AG04449 (cell line): ENCODE measurements around the gene CD72.

ENCODE experiments used
- CTCF ChIA-PET: fragments of 350-600 bp; formaldehyde crosslinking; extraction: SDS; loops from one replicate; lab custom pipeline; 2021; ENCODE audit warnings: antibody characterized with exemption; lab: Yijun Ruan, JAX
- POLR2A ChIA-PET: fragments of 400-600, 350-600 bp; formaldehyde crosslinking; extraction: SDS; loops from one replicate; lab custom pipeline; 2020; ENCODE audit warnings: antibody characterized with exemption, inconsistent platforms; lab: Yijun Ruan, JAX
- DNase-seq: peaks from one replicate; pipeline ENCODE4 v3.0.0-alpha.2; 2010; ENCODE audit warnings: low read depth, low spot score
- H3K4me3 ChIP-seq: 2 replicates; pipeline ENCODE4 v1.5.1; 2011; ENCODE audit warnings: low read depth, mild to moderate bottlenecking, control low read depth, low read length
- CTCF ChIP-seq: IDR thresholded peaks from one replicate; pipeline ENCODE4 v1.5.1; 2011; ENCODE audit warnings: mild to moderate bottlenecking, moderate library complexity, low read length, control low read depth, inconsistent platforms; ENCODE audit not compliant: insufficient read depth; ENCODE audit errors: missing control alignments

Gene CD72

GRCh38 chr9:35653611-35654010 lies 35.4 kb upstream of the CD72 start:
- POLR2A ChIA-PET = no interaction called here

GRCh38 chr9:35652829-35653209 lies 34.6 kb upstream of the CD72 start:
- no peak for DNase-seq
- CTCF ChIA-PET = no interaction called here
- no peak overlapping the region for H3K4me3 ChIP-seq
- no peak for TF ChIP-seq CTCF
- POLR2A ChIA-PET = no interaction called here

More at GRCh38 chr9:35653611-35654010, 35.4 kb upstream of the CD72 start:
- H3K4me3 ChIP-seq = no peak overlapping the region
- no peak for DNase-seq
- TF ChIP-seq CTCF = no peak
- CTCF ChIA-PET = interaction anchor here (0.7 kb wide), 1 partner anchor 868 kb away, joined by 5 read pairs; no protein-coding TSS in a partner anchor

- ChIA-PET POLR2A (no interaction called here), CTCF (interaction anchor here (1.0 kb wide), 1 partner anchor 9 kb away, joined by 3 read pairs; no protein-coding TSS in a partner anchor)
- DNase-seq = no peak
- no peak for TF ChIP-seq CTCF
- no peak overlapping the region for H3K4me3 ChIP-seq
These were observed 34.0 kb upstream of the CD72 start for GRCh38 chr9:35651956-35652828.

DNA sequence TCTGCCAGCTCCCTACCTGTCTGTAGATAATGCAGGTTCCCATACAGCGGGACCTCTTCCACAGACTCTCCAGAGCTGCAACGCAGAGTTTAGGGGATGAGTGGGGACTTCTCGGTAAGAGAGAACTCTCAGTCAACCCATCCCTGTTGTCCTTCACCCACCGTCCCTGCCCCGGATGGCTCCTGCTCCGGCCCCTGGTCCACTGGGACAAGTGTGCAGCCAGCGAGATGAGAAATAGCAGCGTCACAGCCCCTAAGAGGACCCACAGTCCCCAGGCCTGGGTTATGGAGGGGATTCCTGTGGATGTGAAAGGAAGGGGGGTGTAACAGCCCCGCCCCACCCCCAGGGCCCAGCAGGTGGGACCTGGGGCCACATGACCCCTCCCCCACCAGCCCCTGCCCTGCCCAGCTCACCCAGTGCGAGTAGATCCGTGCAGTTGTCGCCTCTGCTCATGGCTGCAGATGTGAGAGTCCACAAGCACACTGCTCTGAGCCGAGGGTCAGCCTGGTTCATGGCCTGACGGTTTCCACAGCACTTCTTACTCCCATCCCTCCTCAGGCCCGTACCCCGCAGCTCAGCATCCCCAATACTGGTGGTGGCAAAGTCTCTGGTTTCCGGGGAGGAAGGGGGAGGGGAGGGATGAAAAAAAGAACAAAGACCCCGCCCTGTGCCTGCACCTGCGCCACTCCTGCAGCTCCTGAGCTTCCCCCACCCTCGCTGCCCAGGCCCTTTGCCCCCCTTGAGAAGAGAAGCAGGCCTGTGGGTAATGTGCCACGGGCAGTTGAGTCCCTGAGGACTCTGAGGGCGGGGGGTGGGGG lies 32.3 kb upstream of the CD72 start, which contains the start of gene SIT1:
SIT1 (minus strand) TSS at position 591 of the 818 bp plus-strand sequence; CDS start at position 513, 78 bp downstream.
- POLR2A ChIA-PET = no interaction called here
- CTCF ChIA-PET = interaction anchor here (1.4 to 8.3 kb wide), 2 partner anchors 10 to 41 kb away, joined by 4 to 148 read pairs; partner anchors contain the start of genes ARHGEF39, CCDC107 and RMRP
- H3K4me3 ChIP-seq = no peak within 1 kb of the TSS
- no peak for DNase-seq
- TF ChIP-seq CTCF = no peak

- no peak for DNase-seq
- ChIA-PET CTCF (interaction anchor here (1.4 to 8.3 kb wide), 2 partner anchors 11 to 40 kb away, joined by 4 to 148 read pairs; partner anchors contain the start of genes ARHGEF39, CCDC107 and RMRP), POLR2A (no interaction called here)
- no peak overlapping the region for H3K4me3 ChIP-seq
- no peak for TF ChIP-seq CTCF
These were observed 31.5 kb upstream of the CD72 start for GRCh38 chr9:35649431-35650340.
